H9 (cell line): ENCODE data around the gene USP12. TPM values are rescaled to one million over a fixed set of nuclear protein-coding genes. Genes with fewer than 3 reads are reported as not detected.

Experiments used
- DNase-seq: peaks from one replicate; pipeline ENCODE4 v3.0.0-alpha.2; 2017
- H2AFZ ChIP-seq: one replicate; pipeline ENCODE4 v1.6.1; 2013; ENCODE audit warnings: mild to moderate bottlenecking, low read length, control low read depth, moderate library complexity
- H2AK5ac ChIP-seq: 2 replicates; pipeline ENCODE4 v1.6.1; 2013; ENCODE audit warnings: low read length, control low read depth, mixed read lengths; ENCODE audit not compliant: insufficient read length
- H2BK120ac ChIP-seq: one replicate; pipeline ENCODE4 v1.6.1; 2013; ENCODE audit warnings: low read depth, mild to moderate bottlenecking, low read length, control low read depth, inconsistent platforms; ENCODE audit not compliant: poor library complexity, severe bottlenecking
- H2BK12ac ChIP-seq: 2 replicates; pipeline ENCODE4 v1.6.1; 2013; ENCODE audit warnings: low read length, control low read depth, mixed read lengths, low read depth; ENCODE audit not compliant: insufficient read length
- H2BK15ac ChIP-seq: 2 replicates; pipeline ENCODE4 v1.6.1; 2013; ENCODE audit warnings: low read depth, low read length, control low read depth
- H2BK20ac ChIP-seq: one replicate; pipeline ENCODE4 v1.6.1; 2013; ENCODE audit warnings: low read depth, mild to moderate bottlenecking, low read length, control low read depth, inconsistent platforms; ENCODE audit not compliant: poor library complexity, severe bottlenecking
- H2BK5ac ChIP-seq: 2 replicates; pipeline ENCODE4 v1.6.1; 2013; ENCODE audit warnings: low read length, control low read depth, mixed read lengths; ENCODE audit not compliant: insufficient read length
- H3K14ac ChIP-seq: 2 replicates; pipeline ENCODE4 v1.6.1; 2013; ENCODE audit warnings: low read length, control low read depth; ENCODE audit not compliant: insufficient read depth
- H3K18ac ChIP-seq: 2 replicates; pipeline ENCODE4 v1.6.1; 2013; ENCODE audit warnings: low read depth, mild to moderate bottlenecking, mixed read lengths, low read length, control low read depth; ENCODE audit not compliant: insufficient read length
- H3K23ac ChIP-seq: 2 replicates; pipeline ENCODE4 v1.6.1; 2013; ENCODE audit warnings: low read length, control low read depth, mixed read lengths, low read depth; ENCODE audit not compliant: insufficient read length
- H3K23me2 ChIP-seq: 2 replicates; pipeline ENCODE4 v1.6.1; 2013; ENCODE audit warnings: low read depth, mild to moderate bottlenecking, mixed read lengths, low read length, control low read depth; ENCODE audit not compliant: insufficient read length, poor library complexity, severe bottlenecking
- H3K27ac ChIP-seq: 2 replicates; pipeline ENCODE4 v1.5.1; 2013; ENCODE audit warnings: low read length, control low read depth, mixed read lengths, low read depth; ENCODE audit not compliant: insufficient read length
- H3K27me3 ChIP-seq: 2 replicates; pipeline ENCODE4 v1.6.1; 2013; ENCODE audit warnings: low read length, control low read depth, inconsistent platforms; ENCODE audit not compliant: insufficient read depth
- H3K4ac ChIP-seq: 2 replicates; pipeline ENCODE4 v1.6.1; 2013; ENCODE audit warnings: low read depth, mild to moderate bottlenecking, control low read depth, inconsistent platforms, low read length, moderate library complexity
- H3K4me1 ChIP-seq: 2 replicates; pipeline ENCODE4 v1.6.1; 2013; ENCODE audit warnings: low read length, control low read depth, inconsistent platforms; ENCODE audit not compliant: insufficient read depth
- H3K4me2 ChIP-seq: 2 replicates; pipeline ENCODE4 v1.6.1; 2013; ENCODE audit warnings: low read length, control low read depth, mixed read lengths; ENCODE audit not compliant: insufficient read length, insufficient read depth
- H3K56ac ChIP-seq: 2 replicates; pipeline ENCODE4 v1.6.1; 2013; ENCODE audit warnings: low read depth, mild to moderate bottlenecking, mixed read lengths, low read length, control low read depth; ENCODE audit not compliant: insufficient read length
- H3K79me1 ChIP-seq: 2 replicates; pipeline ENCODE4 v1.6.1; 2013; ENCODE audit warnings: low read depth, mild to moderate bottlenecking, moderate library complexity, low read length, control low read depth, inconsistent platforms; ENCODE audit not compliant: insufficient read depth, poor library complexity, severe bottlenecking
- H3K79me2 ChIP-seq: 2 replicates; pipeline ENCODE4 v1.6.1; 2013; ENCODE audit warnings: low read length, control low read depth, inconsistent platforms; ENCODE audit not compliant: insufficient read depth
- H3K9ac ChIP-seq: 2 replicates; pipeline ENCODE4 v1.6.1; 2013; ENCODE audit warnings: low read length, control low read depth, mixed read lengths; ENCODE audit not compliant: insufficient read length; ENCODE audit errors: extremely low read depth
- H3K9me3 ChIP-seq: one replicate; pipeline ENCODE4 v1.6.1; 2013; ENCODE audit warnings: low read depth, low read length, inconsistent platforms; ENCODE audit not compliant: control insufficient read depth
- H3T11ph ChIP-seq: one replicate; pipeline ENCODE4 v1.6.1; 2013; ENCODE audit warnings: mild to moderate bottlenecking, low read length, control low read depth, inconsistent platforms
- H4K20me1 ChIP-seq: one replicate; pipeline ENCODE4 v1.6.1; 2013; ENCODE audit not compliant: control insufficient read depth, insufficient read length, insufficient read depth
- H4K5ac ChIP-seq: 2 replicates; pipeline ENCODE4 v1.6.1; 2013; ENCODE audit warnings: low read depth, mild to moderate bottlenecking, mixed read lengths, low read length, control low read depth; ENCODE audit not compliant: insufficient read length
- H4K8ac ChIP-seq: replicated peaks from 2 replicates; pipeline ENCODE4 v1.6.1; 2013; ENCODE audit warnings: low read length, control low read depth, mixed read lengths, low read depth; ENCODE audit not compliant: insufficient read length
- H4K91ac ChIP-seq: 2 replicates; pipeline ENCODE4 v1.6.1; 2013; ENCODE audit warnings: low read depth, mild to moderate bottlenecking, moderate library complexity, mixed read lengths, low read length, control low read depth; ENCODE audit not compliant: insufficient read length
- H3K27ac Mint-ChIP-seq, 3 experiments: 2 replicates in 2 of 3; 3 replicates in 1 of 3; pipeline ENCODE4 v1.8.0; 2020 to 2021; ENCODE audit warnings: mixed read lengths in 3 of 3, mild to moderate bottlenecking in 1 of 3, moderate library complexity in 1 of 3
- H3K27me3 Mint-ChIP-seq: 2 replicates; pipeline ENCODE4 v1.8.0; 2021; ENCODE audit warnings: low read depth, mild to moderate bottlenecking, moderate library complexity, mixed read lengths
- H3K36me3 Mint-ChIP-seq, 3 experiments: 2 replicates in 2 of 3; 3 replicates in 1 of 3; pipeline ENCODE4 v1.8.0; 2020 to 2021; ENCODE audit warnings: low read depth in 3 of 3, mixed read lengths in 3 of 3; ENCODE audit not compliant: insufficient read depth in 1 of 3
- H3K4me1 Mint-ChIP-seq, 2 experiments: 2 replicates each; pipeline ENCODE4 v1.8.0; 2020; ENCODE audit warnings: mixed read lengths in 2 of 2
- H3K4me3 Mint-ChIP-seq, 2 experiments: 2 replicates in 1 of 2; 3 replicates in 1 of 2; pipeline ENCODE4 v1.8.0; 2020 to 2021; ENCODE audit warnings: mild to moderate bottlenecking in 2 of 2, mixed read lengths in 2 of 2, moderate library complexity in 1 of 2
- H3K9me3 Mint-ChIP-seq, 2 experiments: 2 replicates in 1 of 2; 3 replicates in 1 of 2; pipeline ENCODE4 v1.8.0; 2020; ENCODE audit warnings: mild to moderate bottlenecking in 2 of 2, mixed read lengths in 2 of 2, moderate library complexity in 1 of 2
- CTCF ChIP-seq: fragments of 200-600 bp; sonication (generic); conservative IDR thresholded peaks from 3 replicates; pipeline ENCODE4 v1.8.0; 2021; ENCODE audit warnings: antibody characterized with exemption, mild to moderate bottlenecking
- WGBS: extraction: QIAGEN DNeasy Blood & Tissue Kit; methylation state at CpG from one replicate; pipeline ENCODE4 v1.1.7; 2013; ENCODE audit warnings: missing lambda C conversion rate, low lambda C conversion rate, mixed read lengths; ENCODE audit not compliant: insufficient read length; ENCODE audit errors: extremely low coverage; 5-methylcytosine and 5-hydroxymethylcytosine counted together
- total RNA-seq: library from RNA; stranded (reverse); gene quantifications from 2 replicates; pipeline ENCODE4 v1.2.1, GENCODE V29; 2021

USP12 gene
- total RNA-seq, 1 experiment from 2014 or later = 24.8 TPM

GRCh38 chr13:27166313-27166712 lies 5.3 kb downstream of the USP12 start:
- no peak overlapping the region for H2BK120ac ChIP-seq
- no peak for DNase-seq
- H3K79me1 ChIP-seq = peaks cover 5% of the 10 kb centered on the region
- no peak overlapping the region for H2AFZ ChIP-seq
- no peak overlapping the region for H3K14ac ChIP-seq
- TF ChIP-seq CTCF = no peak
- no peaks in the 10 kb centered on the region for H3K9me3 Mint-ChIP-seq
- H3K27ac Mint-ChIP-seq = no peak overlapping the region
- H3K79me2 ChIP-seq = peaks cover 43% of the 10 kb centered on the region; the same call in 1 of the 2 replicates
- no peak overlapping the region for H3K18ac ChIP-seq
- no CpG with 5 or more reads among the region's 1 CpG for WGBS
- no peak overlapping the region for H2BK12ac ChIP-seq
- no peaks in the 10 kb centered on the region for H3K23me2 ChIP-seq
- no peaks in the 10 kb centered on the region for H3K27me3 ChIP-seq
- no peak overlapping the region for H2BK20ac ChIP-seq
- H3T11ph ChIP-seq = no peak overlapping the region
- no peaks in the 10 kb centered on the region; a peak in 1 of 7 replicates for H3K36me3 Mint-ChIP-seq
- H2BK5ac ChIP-seq = no peak overlapping the region
- no peaks in the 10 kb centered on the region for H3K27me3 Mint-ChIP-seq
- no peak overlapping the region for H4K91ac ChIP-seq
- H3K4me1 ChIP-seq = peaks cover 5% of the 10 kb centered on the region; the same call in 1 of the 2 replicates
- no peaks in the 10 kb centered on the region for H3K9me3 ChIP-seq
- H4K5ac ChIP-seq = no peak overlapping the region
- no peak overlapping the region for H3K9ac ChIP-seq
- H3K4ac ChIP-seq = no peak overlapping the region
- no peak overlapping the region for H3K23ac ChIP-seq
- H4K20me1 ChIP-seq = no peaks in the 10 kb centered on the region
- no peak overlapping the region for H3K56ac ChIP-seq
- peaks cover 36 to 39% of the 10 kb centered on the region in 2 experiments for H3K4me1 Mint-ChIP-seq
- no peak overlapping the region for H4K8ac ChIP-seq
- H3K4me3 Mint-ChIP-seq = no peak overlapping the region
- no peak overlapping the region for H3K4me2 ChIP-seq
- no peak overlapping the region for H3K27ac ChIP-seq
- no peak overlapping the region for H2AK5ac ChIP-seq
- no peak overlapping the region for H2BK15ac ChIP-seq
